ENCODE data around the gene PLTP.
A peak's percentile ranks its signal among the peaks of the same experiment; 100 is the strongest.
"Not testable (repeated sequence)": the region's sequence is repeated elsewhere in the genome, so short reads cannot be mapped to it uniquely, and the experiment has no call there.

The PLTP gene

GRCh38 chr20:45919542-45920399, 7.8 kb upstream of the PLTP start:
- no peak for DNase-seq

GRCh38 chr20:45918779-45919537, 7.0 kb upstream of the PLTP start:
- no peak for DNase-seq

GRCh38 chr20:45918182-45918737, 6.3 kb upstream of the PLTP start:
- no peak for DNase-seq

GRCh38 chr20:45917790-45918141, 5.8 kb upstream of the PLTP start:
- DNase-seq: no peak

- no peak for DNase-seq
These were observed 1.2 kb upstream of the PLTP start for GRCh38 chr20:45913116-45913515.

GRCh38 chr20:45912344-45912682, 358 bp upstream of the PLTP start:
- DNase-seq: no peak

GRCh38 chr20:45910670-45911485, 1.1 kb downstream of the PLTP start:
- DNase-seq: peak; percentile 93 to 97

- DNase-seq: no peak
These were observed 1.9 kb downstream of the PLTP start for GRCh38 chr20:45909817-45910669.

- no peak for DNase-seq
These were observed 2.6 kb downstream of the PLTP start for GRCh38 chr20:45909336-45909808.

GRCh38 chr20:45908084-45908483, 3.9 kb downstream of the PLTP start:
- no peak for DNase-seq

- no peak for DNase-seq
These were observed 4.6 kb downstream of the PLTP start for GRCh38 chr20:45907219-45907948.

- no peak for DNase-seq
These were observed 6.4 kb downstream of the PLTP start for GRCh38 chr20:45905505-45906079.

GRCh38 chr20:45904583-45905504, 7.1 kb downstream of the PLTP start:
- no peak for DNase-seq

- DNase-seq: no peak
These were observed 9.7 kb downstream of the PLTP start for GRCh38 chr20:45902199-45902701.

- not testable (repeated sequence) for DNase-seq
These were observed 10.6 kb downstream of the PLTP start for GRCh38 chr20:45901332-45901731.

GRCh38 chr20:45899046-45899835, 12.7 kb downstream of the PLTP start:
- no peak for DNase-seq

- DNase-seq: no peak
These were observed 13.7 kb downstream of the PLTP start for GRCh38 chr20:45898285-45898684.

GRCh38 chr20:45897692-45898091, 14.3 kb downstream of the PLTP start:
- DNase-seq: no peak

- no peak for DNase-seq
These were observed 14.7 kb downstream of the PLTP start for GRCh38 chr20:45897289-45897688.
